IPS-18a (cell line): ENCODE measurements around the gene EPHA7.

ENCODE experiments used
- H3K27ac ChIP-seq: one replicate; pipeline ENCODE4 v1.5.1; 2013; ENCODE audit warnings: low read length
- H3K27me3 ChIP-seq: one replicate; pipeline ENCODE4 v1.6.1; 2013; ENCODE audit warnings: mild to moderate bottlenecking, low read length; ENCODE audit not compliant: control insufficient read depth, insufficient read depth
- H3K36me3 ChIP-seq: one replicate; pipeline ENCODE4 v1.6.1; 2013; ENCODE audit warnings: low read depth, low read length; ENCODE audit not compliant: control insufficient read depth
- H3K4me1 ChIP-seq: one replicate; pipeline ENCODE4 v1.6.1; 2013; ENCODE audit warnings: low read depth, low read length; ENCODE audit not compliant: control insufficient read depth
- H3K4me3 ChIP-seq: one replicate; pipeline ENCODE4 v1.5.1; 2013; ENCODE audit warnings: low read length
- H3K9ac ChIP-seq: one replicate; pipeline ENCODE4 v1.6.1; 2013; ENCODE audit warnings: mild to moderate bottlenecking, low read length, moderate library complexity
- H3K9me3 ChIP-seq: one replicate; pipeline ENCODE4 v1.6.1; 2013; ENCODE audit warnings: low read depth, low read length; ENCODE audit not compliant: control insufficient read depth

The EPHA7 gene

DNA sequence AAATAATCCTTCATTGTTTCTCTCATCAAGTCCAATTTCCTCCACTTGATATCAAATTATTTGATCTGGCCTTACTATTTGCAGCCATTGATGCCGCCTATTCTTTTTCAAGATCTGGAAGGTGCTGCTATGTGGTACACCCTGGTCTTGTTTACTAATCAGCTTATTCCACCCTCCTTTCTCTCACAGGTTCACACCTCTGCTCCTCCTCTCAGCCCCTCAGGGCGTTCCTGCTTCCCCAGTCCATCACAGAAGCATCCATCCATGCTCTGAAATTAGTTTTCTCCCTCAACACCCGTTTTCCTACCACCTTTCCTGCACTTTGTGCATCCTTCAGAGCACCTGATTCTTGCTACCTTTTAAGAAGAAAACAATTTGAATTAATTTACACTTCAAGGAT is 183.6 kb downstream of the EPHA7 start:
- Histone ChIP-seq H3K4me1 (peaks cover 3% of the 10 kb centered on the region), H3K4me3 (no peak overlapping the region), H3K9ac (no peak overlapping the region), H3K27me3 (no peaks in the 10 kb centered on the region), H3K9me3 (no peaks in the 10 kb centered on the region), H3K27ac (no peak overlapping the region), H3K36me3 (no peaks in the 10 kb centered on the region)

DNA sequence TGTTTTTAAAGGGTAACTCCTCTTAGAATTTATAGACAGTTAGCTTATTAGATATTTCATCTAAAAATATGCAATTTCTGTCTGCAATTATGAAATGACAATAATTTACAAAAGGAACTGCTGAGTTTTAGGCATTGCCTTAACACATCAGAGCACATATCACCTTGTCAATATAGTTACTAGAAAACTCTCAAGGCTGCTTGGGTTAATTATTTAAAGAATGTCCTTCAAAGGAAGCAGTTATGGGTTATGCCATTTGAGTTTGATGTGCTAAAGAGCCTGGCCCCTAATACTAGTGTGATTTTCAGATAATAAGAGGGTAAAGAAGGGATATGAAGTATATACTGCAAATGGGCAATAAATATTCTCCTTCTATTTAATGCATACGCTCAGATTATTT is 192.5 kb downstream of the EPHA7 start:
- no peaks in the 10 kb centered on the region for H3K4me1 ChIP-seq
- no peak overlapping the region for H3K27ac ChIP-seq
- H3K36me3 ChIP-seq, result no peaks in the 10 kb centered on the region
- no peaks in the 10 kb centered on the region for H3K9me3 ChIP-seq
- H3K4me3 ChIP-seq, result no peak overlapping the region
- no peak overlapping the region for H3K9ac ChIP-seq
- no peaks in the 10 kb centered on the region for H3K27me3 ChIP-seq

DNA sequence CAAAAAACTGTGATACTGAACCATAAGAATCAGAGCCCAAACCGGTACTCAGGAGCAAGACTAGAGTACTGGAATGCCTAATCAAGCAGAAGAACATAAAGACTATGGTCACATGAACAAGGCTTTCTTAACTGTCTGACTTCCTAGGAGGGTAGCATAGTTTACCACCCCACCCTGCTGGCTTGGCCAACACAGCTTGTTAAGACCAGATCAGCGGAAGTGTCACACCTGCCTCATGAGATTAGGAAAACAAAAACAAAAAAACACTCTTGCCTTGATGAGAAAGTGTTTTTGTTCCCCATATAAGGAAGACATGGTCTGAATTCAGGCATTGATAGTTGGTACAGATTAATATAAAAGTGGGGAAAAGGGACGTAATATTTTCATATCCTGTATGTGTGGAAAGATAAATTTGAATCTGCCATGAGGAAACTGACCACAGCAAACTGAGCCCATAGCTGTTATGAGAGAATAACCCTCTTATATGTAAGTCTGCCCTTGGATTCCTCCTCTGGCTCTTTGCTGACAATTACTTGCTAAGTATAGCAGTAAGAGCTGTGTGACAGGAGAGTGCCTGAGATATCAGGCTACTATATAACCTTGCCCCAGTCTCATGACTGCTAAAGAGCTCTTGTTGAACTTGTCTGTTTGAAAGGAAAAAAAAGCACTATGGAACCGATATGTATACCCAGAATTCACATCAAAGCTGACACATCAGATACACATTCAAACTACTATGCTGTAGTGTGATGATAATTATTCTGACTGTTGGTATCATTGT is 197.1 kb downstream of the EPHA7 start:
- Histone ChIP-seq H3K36me3 (no peaks in the 10 kb centered on the region), H3K4me3 (no peak overlapping the region), H3K9me3 (no peaks in the 10 kb centered on the region), H3K27ac (no peak overlapping the region), H3K9ac (no peak overlapping the region), H3K27me3 (no peaks in the 10 kb centered on the region), H3K4me1 (no peaks in the 10 kb centered on the region)

DNA sequence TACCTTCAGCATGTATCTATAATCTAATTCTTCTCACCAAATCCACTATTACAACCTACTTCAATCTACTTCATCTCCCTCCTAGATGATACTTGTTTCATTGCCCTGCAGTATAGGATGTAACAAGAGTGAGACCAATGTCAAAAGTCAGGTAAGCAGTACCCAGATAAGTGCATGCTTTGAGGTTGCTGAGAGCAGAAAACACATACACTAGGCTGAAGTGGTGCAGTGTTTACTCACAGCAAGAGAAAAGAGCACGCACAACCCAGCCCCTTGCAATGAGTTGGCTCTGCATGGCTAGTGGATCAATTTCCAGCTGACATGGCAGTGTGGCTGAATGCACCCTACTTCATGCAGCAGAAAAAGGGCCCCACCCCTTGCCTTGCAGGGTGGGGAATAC is 199.9 kb downstream of the EPHA7 start:
- H3K4me1 ChIP-seq, result no peaks in the 10 kb centered on the region
- H3K27ac ChIP-seq, result no peak overlapping the region

DNA sequence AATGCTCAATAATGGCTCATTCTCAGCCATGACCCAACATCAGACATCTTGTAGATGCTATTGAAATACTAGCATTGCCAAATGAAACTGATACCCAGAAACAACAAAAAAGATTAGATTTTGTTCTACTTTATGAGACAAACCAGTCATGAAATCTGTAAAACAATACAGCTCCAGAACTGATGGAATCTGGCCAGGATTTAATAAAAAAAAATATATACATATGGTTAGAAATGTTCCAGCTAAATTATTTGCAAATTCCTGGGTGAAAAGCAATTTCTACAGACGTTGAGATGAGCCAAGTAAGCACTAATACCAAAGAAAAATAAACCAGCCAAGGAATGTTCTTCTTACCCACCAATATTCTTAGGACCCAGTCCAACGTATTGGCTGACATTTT is 201.3 kb downstream of the EPHA7 start:
- H3K27me3 ChIP-seq, result no peaks in the 10 kb centered on the region
- no peak overlapping the region for H3K27ac ChIP-seq
- H3K4me3 ChIP-seq, result no peak overlapping the region
- no peaks in the 10 kb centered on the region for H3K36me3 ChIP-seq
- H3K9ac ChIP-seq, result no peak overlapping the region
- no peaks in the 10 kb centered on the region for H3K4me1 ChIP-seq
- H3K9me3 ChIP-seq, result no peaks in the 10 kb centered on the region

More for the DNA sequence above, 199.9 kb downstream of the EPHA7 start:
- no peaks in the 10 kb centered on the region for H3K27me3 ChIP-seq
- H3K4me3 ChIP-seq, result no peak overlapping the region
- H3K36me3 ChIP-seq, result no peaks in the 10 kb centered on the region
- H3K9me3 ChIP-seq, result no peaks in the 10 kb centered on the region
- no peak overlapping the region for H3K9ac ChIP-seq

DNA sequence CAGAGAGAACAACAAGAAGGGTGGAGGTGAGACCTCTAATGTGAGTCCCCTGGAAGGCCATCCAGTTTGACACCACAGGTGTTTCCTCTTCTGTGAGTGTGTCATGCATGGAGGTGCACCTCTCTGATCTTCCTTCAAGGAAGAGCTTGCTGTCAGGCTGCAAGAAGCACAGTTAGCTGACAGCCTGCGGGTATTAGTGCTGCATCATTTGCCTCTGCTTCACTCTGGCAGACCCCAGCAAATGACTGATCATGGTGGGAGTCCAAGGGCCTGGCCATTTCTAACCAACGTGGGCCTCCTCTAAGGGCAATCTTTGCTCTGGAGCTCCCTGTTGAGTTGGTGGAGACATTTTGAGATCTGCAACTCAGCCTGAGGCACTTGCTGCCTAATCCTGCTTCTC is 206.3 kb downstream of the EPHA7 start:
- Histone ChIP-seq H3K36me3 (no peaks in the 10 kb centered on the region), H3K27ac (no peak overlapping the region), H3K9me3 (no peaks in the 10 kb centered on the region), H3K4me1 (no peaks in the 10 kb centered on the region), H3K4me3 (no peak overlapping the region), H3K9ac (no peak overlapping the region), H3K27me3 (no peaks in the 10 kb centered on the region)

DNA sequence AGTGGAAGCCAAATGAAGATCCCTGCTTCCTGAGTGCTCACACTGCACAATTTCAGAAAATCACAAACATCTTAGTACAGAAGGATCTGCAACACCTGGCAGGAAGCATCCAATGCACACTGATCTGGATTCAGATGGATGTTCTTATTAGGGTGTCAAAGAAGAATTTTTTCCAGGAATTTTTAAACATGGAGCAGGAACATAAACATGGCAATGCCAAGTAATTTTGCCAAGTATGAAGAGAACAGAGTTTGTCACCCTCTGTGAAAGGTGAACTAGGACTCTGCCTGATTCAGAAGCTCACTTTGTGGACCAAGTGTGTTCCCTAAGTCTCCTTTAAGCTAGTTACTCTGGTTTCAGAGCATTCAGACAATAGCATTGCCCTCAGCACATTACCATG is 208.5 kb downstream of the EPHA7 start:
- Histone ChIP-seq H3K9me3 (no peaks in the 10 kb centered on the region), H3K36me3 (no peaks in the 10 kb centered on the region)

DNA sequence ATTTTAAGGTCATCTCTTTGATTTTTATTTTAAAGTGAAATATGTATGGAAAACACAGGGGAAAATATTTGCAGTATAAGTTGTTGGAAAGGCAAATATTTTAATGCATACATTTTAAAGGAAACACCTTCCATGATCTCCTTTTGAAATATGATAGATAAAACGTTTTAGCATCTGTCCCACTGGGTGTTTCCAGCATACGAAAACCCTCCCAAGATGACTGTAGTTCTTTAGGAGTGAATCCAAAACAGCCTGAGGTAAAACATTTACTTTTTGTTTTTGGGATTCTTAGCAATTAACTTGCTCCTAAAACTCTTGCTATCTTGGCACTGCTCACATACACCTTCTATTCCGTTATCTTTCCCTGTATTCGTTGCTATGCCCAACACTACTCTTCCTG is 210.0 kb downstream of the EPHA7 start:
- H3K4me3 ChIP-seq, result no peak overlapping the region
- H3K9me3 ChIP-seq, result no peaks in the 10 kb centered on the region
- no peaks in the 10 kb centered on the region for H3K27me3 ChIP-seq
- H3K4me1 ChIP-seq, result no peaks in the 10 kb centered on the region
- H3K27ac ChIP-seq, result no peak overlapping the region
- no peak overlapping the region for H3K9ac ChIP-seq
- no peaks in the 10 kb centered on the region for H3K36me3 ChIP-seq

More for the DNA sequence above, 208.5 kb downstream of the EPHA7 start:
- H3K4me3 ChIP-seq, result no peak overlapping the region
- no peak overlapping the region for H3K9ac ChIP-seq
- no peaks in the 10 kb centered on the region for H3K27me3 ChIP-seq
- no peaks in the 10 kb centered on the region for H3K4me1 ChIP-seq
- H3K27ac ChIP-seq, result no peak overlapping the region

DNA sequence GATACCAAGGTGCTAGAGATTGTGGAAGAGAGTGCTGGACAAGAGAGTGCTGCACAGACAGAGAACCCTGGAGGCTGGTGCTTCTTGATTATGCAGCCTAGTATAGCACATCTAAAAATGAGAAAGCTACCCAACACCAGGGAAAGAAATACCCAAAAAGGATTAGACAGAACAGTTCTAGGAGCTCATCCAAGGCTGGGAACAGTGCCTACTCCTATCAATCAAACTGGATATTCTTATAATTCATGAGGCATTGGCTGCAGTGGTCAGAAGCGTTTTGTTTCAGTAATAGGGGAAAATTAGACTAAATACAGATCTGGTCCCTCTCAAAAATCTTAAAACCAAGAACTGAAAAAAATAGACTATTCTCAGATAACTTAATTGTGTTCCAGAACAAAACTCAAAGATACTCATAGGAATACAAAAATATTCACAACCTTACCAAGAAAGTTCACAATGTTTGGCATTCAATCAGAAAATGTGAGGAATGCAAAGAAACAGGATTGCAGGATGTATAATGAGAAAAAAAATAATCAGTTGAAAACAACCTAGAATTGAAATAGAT is 222.9 kb downstream of the EPHA7 start:
- no peak overlapping the region for H3K4me3 ChIP-seq
- no peaks in the 10 kb centered on the region for H3K27me3 ChIP-seq

DNA sequence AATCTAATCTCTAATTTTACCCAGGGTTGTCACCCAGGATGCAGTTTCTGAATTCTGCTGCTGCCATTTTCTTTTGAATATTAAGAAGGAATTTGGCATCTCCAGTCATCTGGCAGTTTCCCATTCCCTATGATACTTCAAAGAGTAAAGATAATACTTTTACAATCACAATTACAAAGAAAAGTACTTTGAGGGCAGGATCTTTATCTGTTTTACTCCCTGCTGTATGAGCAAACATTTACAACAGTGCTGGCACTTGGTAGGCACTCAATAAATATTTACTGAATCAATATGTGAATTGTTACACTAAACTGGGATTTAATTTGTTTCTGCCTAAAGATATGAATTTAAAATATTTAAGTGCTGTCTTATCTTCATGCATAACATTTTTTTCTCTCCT is 224.9 kb downstream of the EPHA7 start:
- no peak overlapping the region for H3K27ac ChIP-seq
- no peaks in the 10 kb centered on the region for H3K36me3 ChIP-seq
- no peaks in the 10 kb centered on the region for H3K27me3 ChIP-seq
- no peaks in the 10 kb centered on the region for H3K9me3 ChIP-seq
- no peak overlapping the region for H3K4me3 ChIP-seq
- H3K9ac ChIP-seq, result no peak overlapping the region
- no peaks in the 10 kb centered on the region for H3K4me1 ChIP-seq

More for the DNA sequence above, 222.9 kb downstream of the EPHA7 start:
- H3K9me3 ChIP-seq, result no peaks in the 10 kb centered on the region
- no peak overlapping the region for H3K9ac ChIP-seq
- H3K4me1 ChIP-seq, result no peaks in the 10 kb centered on the region
- H3K36me3 ChIP-seq, result no peaks in the 10 kb centered on the region
- no peak overlapping the region for H3K27ac ChIP-seq

DNA sequence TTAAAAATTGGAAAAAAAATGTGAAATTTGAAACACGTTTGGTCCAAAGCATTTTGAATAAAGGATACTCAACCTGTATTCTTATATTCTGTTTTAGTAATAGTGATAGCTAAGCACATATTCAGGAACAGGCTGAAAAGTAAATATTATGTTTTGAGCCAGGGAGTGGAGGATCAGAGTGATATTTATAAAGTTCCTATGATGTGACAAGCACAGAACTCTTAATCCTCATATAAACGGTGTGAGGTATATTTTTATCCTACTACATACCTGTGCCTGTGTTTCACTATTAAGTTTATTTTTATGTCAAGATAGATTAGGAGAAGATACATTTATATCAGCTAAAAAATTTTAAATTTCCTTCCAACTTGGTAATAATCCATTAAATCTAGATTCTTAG is 225.5 kb downstream of the EPHA7 start:
- Histone ChIP-seq H3K9me3 (no peaks in the 10 kb centered on the region), H3K4me1 (no peaks in the 10 kb centered on the region), H3K36me3 (no peaks in the 10 kb centered on the region), H3K4me3 (no peak overlapping the region), H3K27ac (no peak overlapping the region), H3K9ac (no peak overlapping the region), H3K27me3 (no peaks in the 10 kb centered on the region)
